GM12873 (cell line): Measurements from ENCODE around the gene SLC4A7.

Experiments
- TF ChIP-seq, protein P1 (sequence below): IDR thresholded peaks from 2 replicates; pipeline ENCODE4 v1.5.1; 2012; ENCODE audit warnings: low read depth, mild to moderate bottlenecking, moderate library complexity, low read length, control low read depth; ENCODE audit not compliant: insufficient read depth; ENCODE audit errors: missing control alignments

Gene SLC4A7

DNA sequence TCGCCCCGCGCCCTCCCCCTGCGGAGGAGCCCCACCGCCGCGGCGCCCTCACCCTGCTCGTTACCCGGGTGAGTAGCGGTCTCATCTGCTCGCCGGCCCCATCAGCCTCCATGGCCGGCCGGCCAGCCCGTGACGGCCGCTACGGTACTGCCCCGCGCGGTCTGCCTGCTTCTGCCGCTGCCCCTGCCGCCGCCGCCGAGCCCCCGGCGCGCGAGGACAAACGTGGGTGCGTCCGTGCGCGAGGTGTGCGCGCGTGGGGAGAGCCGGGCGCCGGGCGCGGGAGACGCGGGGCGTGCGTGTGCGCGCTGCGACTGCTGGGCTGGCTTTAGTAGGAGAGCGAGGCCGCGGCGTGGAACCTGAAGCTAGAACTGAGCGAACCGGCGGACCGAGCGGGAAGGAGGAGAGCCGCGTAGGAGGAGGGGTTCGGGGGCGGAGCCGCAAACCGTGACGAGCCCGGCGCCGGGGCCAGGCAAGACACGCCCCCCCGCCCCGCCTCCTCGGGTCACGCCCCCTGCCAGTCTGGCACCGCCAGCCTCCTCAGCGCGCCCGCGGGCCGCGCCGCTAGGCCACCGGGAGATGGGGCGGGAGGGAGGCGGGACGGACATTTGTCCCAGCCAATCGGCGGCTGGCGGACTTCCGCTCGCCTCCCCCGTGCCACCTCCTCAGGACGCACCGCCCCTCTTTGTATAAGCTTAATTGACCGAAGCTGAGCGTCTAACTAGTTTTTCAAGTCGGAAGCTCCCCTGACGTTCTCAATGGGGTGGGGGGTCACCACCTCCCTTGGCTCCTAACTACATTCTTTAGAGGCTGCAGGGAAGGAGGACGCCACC lies at the start of gene SLC4A7:
SLC4A7 (minus strand) TSS at position 370 of the 830 bp plus-strand sequence; CDS start at position 112, 258 bp downstream.
- TF ChIP-seq, protein P1, sequence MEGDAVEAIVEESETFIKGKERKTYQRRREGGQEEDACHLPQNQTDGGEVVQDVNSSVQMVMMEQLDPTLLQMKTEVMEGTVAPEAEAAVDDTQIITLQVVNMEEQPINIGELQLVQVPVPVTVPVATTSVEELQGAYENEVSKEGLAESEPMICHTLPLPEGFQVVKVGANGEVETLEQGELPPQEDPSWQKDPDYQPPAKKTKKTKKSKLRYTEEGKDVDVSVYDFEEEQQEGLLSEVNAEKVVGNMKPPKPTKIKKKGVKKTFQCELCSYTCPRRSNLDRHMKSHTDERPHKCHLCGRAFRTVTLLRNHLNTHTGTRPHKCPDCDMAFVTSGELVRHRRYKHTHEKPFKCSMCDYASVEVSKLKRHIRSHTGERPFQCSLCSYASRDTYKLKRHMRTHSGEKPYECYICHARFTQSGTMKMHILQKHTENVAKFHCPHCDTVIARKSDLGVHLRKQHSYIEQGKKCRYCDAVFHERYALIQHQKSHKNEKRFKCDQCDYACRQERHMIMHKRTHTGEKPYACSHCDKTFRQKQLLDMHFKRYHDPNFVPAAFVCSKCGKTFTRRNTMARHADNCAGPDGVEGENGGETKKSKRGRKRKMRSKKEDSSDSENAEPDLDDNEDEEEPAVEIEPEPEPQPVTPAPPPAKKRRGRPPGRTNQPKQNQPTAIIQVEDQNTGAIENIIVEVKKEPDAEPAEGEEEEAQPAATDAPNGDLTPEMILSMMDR = no peak

DNA sequence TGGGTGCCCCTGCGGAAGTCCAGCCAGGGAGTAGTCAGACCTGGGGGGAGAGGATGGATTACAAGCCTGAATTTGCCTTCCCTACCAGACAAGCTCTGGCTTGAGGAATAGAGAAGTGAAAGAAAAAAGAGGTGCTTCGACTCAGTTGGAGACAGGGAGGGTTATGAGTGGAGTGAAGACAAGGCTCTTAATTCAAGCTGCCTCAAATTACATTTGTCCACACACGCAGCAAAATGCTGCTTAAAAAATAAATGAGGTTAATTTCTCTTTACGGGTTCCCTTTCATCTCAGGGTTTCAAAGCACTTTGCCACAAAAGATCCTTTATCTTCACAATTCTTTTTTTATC lies 49.0 kb upstream of the SLC4A7 start:
- TF ChIP-seq, protein P1 = no peak

DNA sequence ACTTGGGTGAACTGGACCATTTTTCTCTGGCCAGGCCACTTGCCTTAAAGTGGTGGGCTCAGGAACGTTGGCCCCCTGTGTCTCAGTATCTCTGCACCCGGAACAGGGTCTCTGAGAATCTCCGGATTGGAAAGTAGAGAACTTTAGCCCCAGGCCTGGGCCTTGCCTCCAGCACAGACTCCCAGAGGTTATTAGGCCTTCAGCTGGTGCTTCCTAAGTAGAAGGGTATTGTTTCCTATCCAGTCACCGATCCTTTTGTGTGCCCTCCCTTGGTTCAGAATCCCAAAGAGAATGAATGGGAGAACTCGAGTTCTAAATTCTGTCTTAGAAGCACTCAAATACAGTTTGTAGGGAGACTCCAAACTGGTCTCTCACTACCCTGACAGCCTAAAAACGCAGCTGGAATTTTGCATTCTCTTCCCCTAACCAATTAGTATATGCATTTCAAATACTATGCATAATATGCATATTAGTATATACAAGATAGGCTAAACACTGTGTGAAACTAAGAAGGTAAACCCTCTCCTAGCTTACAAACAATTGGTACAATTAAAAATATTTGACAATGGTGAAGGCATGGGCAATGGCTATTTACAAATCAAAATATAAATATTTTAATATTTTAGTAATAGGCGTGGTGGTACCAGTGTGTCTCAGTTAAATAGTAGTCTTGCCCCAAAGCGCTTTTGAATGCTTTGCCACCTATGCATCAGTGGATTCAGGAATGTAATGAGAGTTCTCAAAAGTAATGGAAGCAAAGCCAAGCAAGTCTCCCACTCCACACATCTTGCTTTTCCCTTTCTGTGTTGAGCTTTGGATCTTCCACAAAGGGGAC lies 48.5 kb upstream of the SLC4A7 start:
- TF ChIP-seq, protein P1 = no peak

DNA sequence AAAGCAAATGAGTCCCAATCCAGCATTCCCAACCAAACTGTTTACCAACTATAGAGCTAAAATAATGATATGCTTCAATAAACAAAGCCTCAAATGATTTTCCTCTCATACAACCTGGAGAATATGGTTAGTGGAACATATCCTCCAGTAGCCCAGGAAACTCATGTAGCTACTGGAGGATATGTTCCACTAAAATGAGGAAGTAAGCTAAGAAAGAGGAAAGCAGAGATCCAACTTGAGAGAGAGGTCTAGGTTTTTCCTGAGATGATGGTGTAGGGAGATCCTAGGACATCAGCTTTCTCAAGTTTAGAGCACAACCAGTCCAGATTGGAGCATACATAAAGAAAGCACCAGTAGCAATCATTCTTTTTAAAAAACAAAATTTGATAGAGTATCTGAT lies 44.6 kb upstream of the SLC4A7 start:
- TF ChIP-seq, protein P1 = no peak

DNA sequence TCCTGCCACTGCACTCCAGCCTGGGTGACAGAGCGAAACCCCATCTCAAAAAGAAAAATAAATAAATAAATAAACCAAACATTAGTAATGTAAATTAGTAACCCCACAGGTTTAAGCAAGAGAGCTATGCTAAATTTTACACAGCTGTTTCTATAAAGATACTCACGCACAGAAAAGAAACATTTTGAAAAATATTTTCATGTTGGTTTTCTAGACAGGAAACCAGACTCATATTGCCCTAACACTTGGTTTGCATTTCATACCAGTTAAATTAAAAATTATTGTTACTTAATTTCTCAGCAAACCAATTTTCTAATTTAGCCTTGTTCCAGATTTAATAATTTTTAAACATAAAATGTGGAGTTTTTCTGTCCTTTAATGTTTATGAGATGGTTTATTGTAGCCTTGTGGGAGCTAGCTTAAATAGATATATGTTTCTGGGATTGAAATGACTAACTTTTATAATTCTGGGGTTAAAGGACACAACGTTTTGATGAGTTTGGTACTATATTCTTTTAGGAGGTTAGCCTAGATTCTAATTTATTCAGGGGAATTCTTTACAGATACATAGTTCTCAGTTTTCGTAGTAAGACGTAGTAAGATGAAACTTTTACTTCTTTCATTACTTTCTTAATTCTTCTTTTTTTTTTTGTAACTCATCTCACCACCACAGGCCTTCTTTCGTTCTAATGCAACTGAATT lies 42.6 kb upstream of the SLC4A7 start:
- TF ChIP-seq, protein P1 = no peak

DNA sequence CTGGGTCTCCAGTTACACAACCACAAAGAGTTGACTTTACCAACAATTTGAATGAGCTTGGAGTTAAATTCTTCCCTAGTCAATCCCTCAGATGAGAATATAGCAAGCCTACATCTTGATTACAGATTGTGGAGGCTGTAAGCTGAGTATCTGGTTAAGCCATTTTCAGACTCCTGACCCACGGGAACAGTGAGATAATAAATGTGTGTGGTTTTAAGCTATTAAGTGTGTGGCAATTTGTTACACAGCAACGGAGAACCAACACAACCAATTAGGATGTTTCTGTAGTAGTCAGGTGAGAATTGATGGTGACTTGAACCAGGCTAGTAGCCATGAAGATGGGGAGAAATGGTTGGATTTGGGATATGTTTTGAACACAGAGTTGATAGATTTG lies 37.7 kb upstream of the SLC4A7 start:
- TF ChIP-seq, protein P1 = no peak
